Small intestine (tissue), 7 donors: ENCODE results near the gene ZCCHC14. TPM values are rescaled to one million over a fixed set of nuclear protein-coding genes. Genes with fewer than 3 reads are reported as not detected.
A peak's percentile ranks its signal among the peaks of the same experiment; 100 is the strongest.
"Not testable (repeated sequence)": the region's sequence is repeated elsewhere in the genome, so short reads cannot be mapped to it uniquely, and the experiment has no call there.

Experiments used
- DNase-seq, 2 donors: peaks; one replicate each; pipeline versions ENCODE4 v3.0.0 to v3.0.0-alpha.2; 2013
- FAIRE-seq: peaks from 2 replicates; lab custom pipeline; 2012; peaks lifted over from hg19 to GRCh38; lab: Jason Lieb, UNC
- H3K27ac ChIP-seq, 3 donors: one replicate each; pipeline ENCODE4 v1.5.1; 2013; ENCODE audit warnings: low read length in 2 of 3, mild to moderate bottlenecking in 2 of 3, control low read depth in 1 of 3, inconsistent platforms in 1 of 3, low read depth in 1 of 3, moderate library complexity in 1 of 3
- H3K27me3 ChIP-seq, 3 donors: one replicate each; pipeline ENCODE4 v1.6.1; 2013; ENCODE audit warnings: low read length in 3 of 3, inconsistent platforms in 1 of 3; ENCODE audit not compliant: control insufficient read depth in 3 of 3, insufficient read depth in 3 of 3
- H3K36me3 ChIP-seq, 3 donors: one replicate each; pipeline ENCODE4 v1.6.1; 2013; ENCODE audit warnings: low read length in 3 of 3, inconsistent platforms in 1 of 3, low read depth in 1 of 3, mild to moderate bottlenecking in 1 of 3, moderate library complexity in 1 of 3; ENCODE audit not compliant: control insufficient read depth in 3 of 3, insufficient read depth in 2 of 3
- H3K4me1 ChIP-seq, 3 donors: one replicate each; pipeline ENCODE4 v1.6.1; 2013; ENCODE audit warnings: low read length in 2 of 3, inconsistent platforms in 1 of 3, low read depth in 1 of 3, mild to moderate bottlenecking in 1 of 3, moderate library complexity in 1 of 3; ENCODE audit not compliant: control insufficient read depth in 3 of 3, insufficient read depth in 2 of 3
- H3K4me3 ChIP-seq, 3 donors: one replicate each; pipeline ENCODE4 v1.5.1; 2013; ENCODE audit warnings: low read length in 3 of 3, control low read depth in 1 of 3, inconsistent platforms in 1 of 3, low read depth in 1 of 3, mild to moderate bottlenecking in 1 of 3, moderate library complexity in 1 of 3
- H3K9me3 ChIP-seq, 2 donors: one replicate each; pipeline ENCODE4 v1.6.1; 2013; ENCODE audit warnings: low read depth in 1 of 2, low read length in 1 of 2; ENCODE audit not compliant: control insufficient read depth in 2 of 2, insufficient read depth in 1 of 2
- whole genome bisulfite sequencing, 3 donors: extraction: QIAGEN DNeasy Blood & Tissue Kit; methylation state at CpG; one replicate each; pipeline ENCODE4 v1.1.7; 2013; 5-methylcytosine and 5-hydroxymethylcytosine counted together
- polyA plus RNA-seq, 4 donors: library from polyadenylated mRNA; stranded (reverse) in 3 of 4; unstranded in 1 of 4; fragments of 200-250 nt in 3 of 4; fragments of 120-200 nt in 1 of 4; gene quantifications; one replicate each; pipeline versions ENCODE4 v1.2.1 to v1.2.3, GENCODE V29; 2013
- donor health status: healthy with polysubstance abuse.
- donor health status: control.
- donor health status: control.
- donor health status: Bipolar disorder and iron deficiency.
- donor health status: healthy.

The ZCCHC14 gene
- polyA plus RNA-seq, 4 donors = 9.2 to 42.8 (median 13.1) TPM

- Histone ChIP-seq H3K4me3 (no peak overlapping the region), H3K27ac (no peak overlapping the region), H3K27me3 (no peaks in the 10 kb centered on the region), H3K4me1 (no peaks in the 10 kb centered on the region), H3K9me3 (peaks cover 0 to 5% of the 10 kb centered on the region in 2 donors), H3K36me3 (no peaks in the 10 kb centered on the region)
- no peak for FAIRE-seq
- no peak for DNase-seq
- WGBS, 3 donors = 98 to 100% (median 98%) methylated on average over 2 of the region's 2 CpGs
These were observed 13.0 kb upstream of the ZCCHC14 start for GRCh38 chr16:87505834-87506233.

GRCh38 chr16:87503232-87503937 is 10.6 kb upstream of the ZCCHC14 start:
- not testable (repeated sequence) for H3K4me3 ChIP-seq, H3K4me1 ChIP-seq, FAIRE-seq, H3K27me3 ChIP-seq, H3K9me3 ChIP-seq, H3K36me3 ChIP-seq, H3K27ac ChIP-seq, DNase-seq
- 83 to 86% (median 84%) methylated on average over 18 of the region's 18 CpGs for WGBS, 3 donors

GRCh38 chr16:87502308-87502969 is 9.6 kb upstream of the ZCCHC14 start:
- DNase-seq (no peak), FAIRE-seq (no peak)
- peaks cover 0 to 6% (median 0%) of the 10 kb centered on the region in 3 donors for H3K4me1 ChIP-seq
- H3K36me3 ChIP-seq = no peaks in the 10 kb centered on the region
- H3K4me3 ChIP-seq = no peak overlapping the region
- no peaks in the 10 kb centered on the region for H3K27me3 ChIP-seq
- WGBS, 3 donors = 93 to 96% (median 95%) methylated on average over 5 of the region's 5 CpGs
- no peaks in the 10 kb centered on the region for H3K9me3 ChIP-seq
- no peak overlapping the region for H3K27ac ChIP-seq

- Histone ChIP-seq H3K9me3 (no peaks in the 10 kb centered on the region), H3K27ac (no peak overlapping the region), H3K27me3 (no peaks in the 10 kb centered on the region), H3K36me3 (peaks cover 0 to 5% (median 0%) of the 10 kb centered on the region in 3 donors), H3K4me1 (peaks cover 3 to 18% (median 7%) of the 10 kb centered on the region in 3 donors), H3K4me3 (no peak overlapping the region)
- 75 to 95% (median 78%) methylated on average over 5 of the region's 5 CpGs for WGBS, 3 donors
- FAIRE-seq = no peak
- no peak for DNase-seq
These were observed 8.3 kb upstream of the ZCCHC14 start for GRCh38 chr16:87501117-87501516.

- WGBS, 3 donors = 51 to 84% (median 73%) methylated on average over 2 of the region's 2 CpGs
- H3K27ac ChIP-seq = no peak overlapping the region
These were observed 6.3 kb upstream of the ZCCHC14 start for GRCh38 chr16:87499189-87499486.

GRCh38 chr16:87498324-87499188 is 5.7 kb upstream of the ZCCHC14 start:
- FAIRE-seq (no peak), DNase-seq (no peak)
- peaks cover 0 to 5% (median 0%) of the 10 kb centered on the region in 3 donors for H3K36me3 ChIP-seq
- WGBS, 3 donors = 65 to 75% (median 66%) methylated on average over 9 of the region's 9 CpGs
- H3K27me3 ChIP-seq = no peaks in the 10 kb centered on the region
- H3K9me3 ChIP-seq = no peaks in the 10 kb centered on the region
- peaks cover 3 to 30% (median 7%) of the 10 kb centered on the region in 3 donors for H3K4me1 ChIP-seq
- peak overlapping the region in 1 of 3 donors; percentile 76 for H3K27ac ChIP-seq
- no peak overlapping the region for H3K4me3 ChIP-seq

More at GRCh38 chr16:87499189-87499486, 6.3 kb upstream of the ZCCHC14 start:
- Histone ChIP-seq H3K36me3 (peaks cover 0 to 5% (median 0%) of the 10 kb centered on the region in 3 donors), H3K4me3 (no peak overlapping the region), H3K4me1 (peaks cover 3 to 28% (median 7%) of the 10 kb centered on the region in 3 donors), H3K9me3 (no peaks in the 10 kb centered on the region), H3K27me3 (no peaks in the 10 kb centered on the region)
- DNase-seq (no peak), FAIRE-seq (no peak)

- not testable (repeated sequence) for DNase-seq, FAIRE-seq, H3K36me3 ChIP-seq, H3K4me3 ChIP-seq, H3K9me3 ChIP-seq, H3K27me3 ChIP-seq
- Histone ChIP-seq H3K27ac (peak overlapping the region in 2 of 3 donors; percentile 56 to 76), H3K4me1 (peaks cover 3 to 31% (median 7%) of the 10 kb centered on the region in 3 donors)
- 46 to 72% (median 46%) methylated on average over 12 of the region's 12 CpGs for WGBS, 3 donors
These were observed 5.0 kb upstream of the ZCCHC14 start for GRCh38 chr16:87497767-87498290.
